NCI-H146 (cell line): ENCODE results near the gene FOXP4.
A peak's percentile ranks its signal among the peaks of the same experiment; 100 is the strongest.

Experiments used
- DNase-seq: peaks from one replicate; lab custom pipeline; 2025; lab: John Stamatoyannopoulos, UW

The FOXP4 gene

GRCh38 chr6:41644297-41644879 is 98.2 kb downstream of the FOXP4 start:
- DNase-seq: no peak

GRCh38 chr6:41645007-41645618 is 98.9 kb downstream of the FOXP4 start:
- DNase-seq: no peak

DNA sequence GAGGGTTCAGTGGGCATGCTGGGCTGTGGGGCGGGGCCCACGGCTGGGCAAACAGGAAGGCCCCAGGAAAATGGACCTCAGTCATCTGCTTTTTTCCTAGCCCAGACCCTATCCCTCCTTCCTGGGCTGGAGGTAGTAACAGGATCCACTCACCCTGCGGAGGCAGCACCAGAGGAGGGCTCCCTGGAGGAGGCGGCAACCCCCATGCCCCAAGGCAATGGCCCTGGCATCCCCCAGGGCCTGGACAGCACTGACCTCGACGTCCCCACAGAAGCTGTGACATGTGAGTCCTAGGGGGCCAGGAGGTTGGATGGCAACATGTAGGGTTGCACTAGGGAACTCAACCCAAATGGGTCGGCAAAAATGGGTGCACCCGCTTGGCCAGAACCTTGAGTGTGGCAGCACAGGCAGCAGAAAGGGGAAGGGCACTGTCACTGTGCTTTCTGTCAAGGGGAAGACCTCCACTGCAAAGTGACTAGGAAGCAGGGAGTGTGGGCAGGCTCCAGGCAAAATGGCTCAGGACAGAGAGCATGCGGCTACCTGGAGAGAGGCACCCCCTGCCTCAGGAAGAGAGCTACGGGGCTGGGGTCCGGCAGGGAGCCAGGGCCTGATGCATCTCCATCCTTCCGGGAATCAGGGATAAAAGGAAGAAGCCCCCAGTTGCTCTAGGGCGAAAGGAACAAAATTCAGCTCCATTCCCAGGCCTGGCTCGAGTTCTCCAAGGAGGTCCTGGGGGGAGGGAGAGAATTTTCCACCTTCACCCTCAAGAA is 100.0 kb downstream of the FOXP4 start:
- peak; percentile 36 for DNase-seq

DNA sequence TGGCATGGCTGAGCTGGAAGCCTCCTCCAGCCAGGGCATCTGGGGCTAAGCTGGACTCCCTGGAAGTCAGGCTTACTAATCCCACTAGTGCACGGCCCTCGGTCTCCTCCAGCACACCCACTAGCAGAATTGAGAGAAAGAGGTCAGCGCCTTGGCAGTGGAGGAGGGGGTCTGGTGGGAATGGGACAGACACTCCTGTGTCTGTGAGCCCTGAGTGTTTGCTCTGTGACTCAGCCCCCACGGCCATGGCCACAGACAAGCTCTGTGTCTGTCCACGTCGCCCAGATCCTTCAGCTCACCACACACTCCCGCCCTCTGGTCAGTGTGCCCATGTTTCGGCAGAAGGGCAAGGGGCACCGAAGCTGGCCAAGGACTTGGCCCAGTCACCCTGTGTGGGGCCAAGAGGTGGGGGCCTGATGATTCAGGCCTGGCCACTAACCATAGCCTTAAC is 100.9 kb downstream of the FOXP4 start:
- DNase-seq: no peak

DNA sequence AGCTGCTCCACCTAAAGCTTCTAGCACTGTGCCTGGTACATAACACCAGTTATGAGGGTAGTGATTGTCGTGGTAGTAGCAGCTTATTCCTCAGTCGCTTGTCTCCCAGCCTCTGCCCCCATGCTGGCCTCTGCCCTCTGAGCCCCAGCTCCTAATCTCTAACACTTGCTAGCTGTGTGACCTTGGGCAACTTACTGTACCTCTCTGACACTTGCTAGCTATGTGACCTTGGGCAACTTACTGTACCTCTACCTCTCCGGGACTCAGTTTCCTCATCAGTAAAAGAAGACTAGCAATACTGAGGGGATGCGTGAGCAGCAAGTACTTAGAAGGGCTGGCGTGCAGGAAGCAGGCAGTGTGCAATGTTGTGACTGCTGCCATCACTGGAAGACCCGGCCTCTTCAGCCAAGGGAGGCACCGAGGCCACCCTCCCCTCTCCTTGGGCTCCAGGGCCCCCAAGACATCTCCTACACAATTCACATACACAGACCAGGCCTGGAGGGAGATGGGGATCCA is 101.9 kb downstream of the FOXP4 start:
- DNase-seq: no peak

DNA sequence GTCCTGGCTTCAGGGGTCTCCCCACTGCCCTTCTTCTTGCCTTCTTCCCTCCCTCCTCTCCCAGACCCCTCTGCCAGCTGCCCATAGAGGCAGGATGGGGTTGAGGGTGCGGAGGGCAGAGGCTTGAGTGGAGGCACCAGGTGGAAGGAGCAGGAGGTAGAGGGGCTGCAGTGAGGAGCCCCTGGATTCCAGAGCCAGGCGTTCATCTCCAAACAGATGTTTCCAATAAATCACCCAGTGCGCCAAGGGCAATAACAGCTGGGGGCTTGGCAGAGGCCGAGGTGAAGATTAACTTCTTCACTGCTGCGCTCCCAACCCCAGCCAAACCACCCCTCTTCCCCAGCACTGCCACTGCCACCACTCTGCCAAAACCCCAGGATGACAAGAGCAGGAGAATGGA is 102.7 kb downstream of the FOXP4 start:
- no peak for DNase-seq

- DNase-seq: no peak
Measured at GRCh38 chr6:41649596-41649995, 103.4 kb downstream of the FOXP4 start.

DNA sequence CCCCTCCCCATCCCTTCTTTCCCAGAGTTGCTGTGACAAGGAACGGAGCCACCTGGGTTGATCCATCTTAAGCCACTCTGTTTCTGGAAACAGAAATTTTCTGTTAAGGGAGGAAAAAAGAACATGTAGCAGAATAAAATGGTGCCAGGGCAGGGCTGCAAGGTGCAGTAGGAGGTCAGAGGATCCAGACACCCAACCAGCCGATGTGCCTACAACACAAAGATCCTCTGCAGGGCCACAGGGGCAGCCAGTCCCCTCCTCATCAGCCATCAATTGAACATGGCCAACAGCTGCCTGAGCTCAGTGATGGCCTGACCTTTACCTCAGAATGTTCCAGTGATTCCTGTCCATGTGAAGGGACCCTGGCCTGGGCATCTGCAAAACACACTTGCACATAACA is 103.9 kb downstream of the FOXP4 start:
- DNase-seq: no peak

DNA sequence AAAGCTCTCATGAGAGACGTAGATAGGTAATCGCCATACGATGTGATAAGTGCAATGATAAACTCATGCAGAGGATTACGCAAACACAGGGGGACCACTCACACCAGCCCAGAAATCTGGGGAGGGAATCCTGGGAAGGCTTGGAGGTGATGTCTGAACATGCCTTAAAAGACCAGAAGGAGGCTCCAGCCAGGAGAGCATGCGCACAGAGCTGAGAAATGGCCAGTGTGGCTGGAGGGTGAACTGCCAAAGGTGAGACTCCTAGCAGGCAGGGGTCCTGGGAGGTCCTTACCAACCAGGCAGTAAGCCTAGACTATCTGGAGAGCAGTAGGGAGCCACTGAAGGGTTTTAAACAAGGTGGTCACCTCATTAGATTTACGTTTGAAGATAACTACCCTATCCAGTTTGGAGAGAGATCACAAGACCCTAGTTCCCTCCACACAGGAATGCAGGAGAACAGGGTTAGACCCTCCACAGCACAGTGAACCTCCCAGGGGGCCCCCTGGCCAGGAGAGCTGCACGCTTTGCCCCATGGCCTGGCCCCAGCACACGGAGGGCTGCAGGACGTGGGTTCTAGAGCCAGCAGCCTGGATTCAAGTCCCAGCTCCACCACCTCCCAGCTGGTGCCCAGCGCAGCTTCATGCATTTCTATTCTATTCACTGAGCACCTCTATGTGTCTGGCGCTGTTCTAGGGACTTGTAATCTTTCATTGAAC is 105.2 kb downstream of the FOXP4 start:
- DNase-seq: no peak
